CD8-positive, alpha-beta memory T cell (primary cell): ENCODE data around the gene GRIN2A. TPM values are rescaled to one million over a fixed set of nuclear protein-coding genes. Genes with fewer than 3 reads are reported as not detected.

Experiments
- CTCF ChIA-PET: fragments of 350-600 bp; sonication (Branson Sonifier 250); formaldehyde crosslinking; loops from one replicate; lab custom pipeline; 2021; ENCODE audit warnings: antibody characterized with exemption; lab: Charles Lee
- POLR2A ChIA-PET: fragments of 350-600 bp; sonication (Branson Sonifier 250); formaldehyde crosslinking; loops from one replicate; lab custom pipeline; 2021; ENCODE audit warnings: antibody characterized with exemption; lab: Charles Lee
- DNase-seq, 5 donors: peaks; one replicate each; pipeline versions ENCODE4 v3.0.0 to v3.0.0-alpha.2; 2020 to 2022; ENCODE audit warnings: mixed read lengths in 1 of 5
- H3K27ac ChIP-seq: one replicate; pipeline ENCODE4 v1.7.0; 2013; ENCODE audit warnings: low read depth, mild to moderate bottlenecking, low read length, moderate library complexity
- H3K27me3 ChIP-seq: 2 replicates; pipeline ENCODE4 v1.7.0; 2013; ENCODE audit warnings: low read length, mild to moderate bottlenecking; ENCODE audit not compliant: insufficient read depth, poor library complexity, severe bottlenecking
- H3K36me3 ChIP-seq: 2 replicates; pipeline ENCODE4 v1.7.0; 2013; ENCODE audit warnings: mild to moderate bottlenecking, low read length, moderate library complexity; ENCODE audit not compliant: insufficient read depth
- H3K4me1 ChIP-seq: 2 replicates; pipeline ENCODE4 v1.7.0; 2013; ENCODE audit warnings: mild to moderate bottlenecking, low read length, moderate library complexity; ENCODE audit not compliant: insufficient read depth
- H3K4me3 ChIP-seq: 2 replicates; pipeline ENCODE4 v1.7.0; 2013; ENCODE audit warnings: mild to moderate bottlenecking, low read length
- H3K9me3 ChIP-seq: 2 replicates; pipeline ENCODE4 v1.7.0; 2013; ENCODE audit warnings: mild to moderate bottlenecking, low read length
- H3K27ac Mint-ChIP-seq, 8 donors: one replicate each; pipeline ENCODE4 v1.8.0; 2020 to 2021; ENCODE audit warnings: mixed read lengths in 8 of 8, mild to moderate bottlenecking in 6 of 8, inconsistent platforms in 3 of 8, moderate library complexity in 3 of 8
- H3K27me3 Mint-ChIP-seq, 2 donors: one replicate each; pipeline ENCODE4 v1.8.0; 2020 to 2021; ENCODE audit warnings: mixed read lengths in 2 of 2, mild to moderate bottlenecking in 1 of 2, moderate library complexity in 1 of 2
- H3K36me3 Mint-ChIP-seq, 3 donors: one replicate each; pipeline ENCODE4 v1.8.0; 2020 to 2021; ENCODE audit warnings: mixed read lengths in 3 of 3, inconsistent platforms in 1 of 3, mild to moderate bottlenecking in 1 of 3
- H3K4me1 Mint-ChIP-seq, 3 donors: one replicate each; pipeline ENCODE4 v1.8.0; 2020 to 2021; ENCODE audit warnings: mixed read lengths in 3 of 3, inconsistent platforms in 1 of 3, mild to moderate bottlenecking in 1 of 3
- H3K4me3 Mint-ChIP-seq, 7 donors: one replicate each; pipeline ENCODE4 v1.8.0; 2020 to 2021; ENCODE audit warnings: mixed read lengths in 7 of 7, mild to moderate bottlenecking in 6 of 7, moderate library complexity in 4 of 7, inconsistent platforms in 2 of 7
- H3K9me3 Mint-ChIP-seq, 5 donors: one replicate each; pipeline ENCODE4 v1.8.0; 2020 to 2022; ENCODE audit warnings: mixed read lengths in 5 of 5, mild to moderate bottlenecking in 3 of 5, moderate library complexity in 2 of 5, inconsistent platforms in 1 of 5
- polyA plus RNA-seq: library from polyadenylated mRNA; unstranded; fragments of 300-500 nt; fragmentation: Illumina TruSeq; gene quantifications from one replicate; pipeline ENCODE4 v1.2.3, GENCODE V29; 2021
- total RNA-seq, 2 experiments: library from RNA; stranded (reverse); gene quantifications; one replicate each; pipeline ENCODE4 v1.2.3, GENCODE V29; 2021

Gene GRIN2A
- total and polyA plus RNA-seq, 3 experiments from 2014 or later: not detected

DNA sequence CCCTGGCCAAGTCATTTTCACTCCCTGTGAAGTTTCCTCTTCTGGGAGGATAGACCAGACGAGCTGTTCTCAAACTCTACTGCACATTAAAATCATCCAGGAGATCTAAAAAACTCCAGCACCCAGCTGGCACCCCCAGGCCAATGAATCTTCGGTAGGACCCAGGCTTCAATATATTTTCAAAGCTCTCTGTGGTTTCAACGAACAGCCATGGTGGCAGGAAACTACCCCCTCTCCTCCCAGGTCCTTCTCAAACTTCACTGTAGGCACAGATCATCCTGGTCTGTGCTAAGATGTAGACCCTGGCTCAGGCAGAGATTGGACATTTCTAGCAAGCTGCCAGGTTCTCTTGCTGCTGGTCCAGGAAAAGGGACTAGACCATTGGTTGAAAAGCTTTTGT lies 38.7 kb upstream of the GRIN2A start:
- Mint-ChIP-seq H3K27ac (no peak overlapping the region), H3K27me3 (peaks cover 13 to 19% of the 10 kb centered on the region in 2 donors), H3K4me3 (no peak overlapping the region), H3K9me3 (no peaks in the 10 kb centered on the region), H3K36me3 (peaks cover 0 to 4% (median 0%) of the 10 kb centered on the region in 3 donors), H3K4me1 (no peaks in the 10 kb centered on the region)
- H3K4me1 ChIP-seq: no peaks in the 10 kb centered on the region
- no peaks in the 10 kb centered on the region for H3K9me3 ChIP-seq
- DNase-seq: no peak
- ChIA-PET CTCF (no interaction called here), POLR2A (no interaction called here)
- no peak overlapping the region for H3K27ac ChIP-seq
- H3K27me3 ChIP-seq: no peaks in the 10 kb centered on the region
- H3K36me3 ChIP-seq: no peaks in the 10 kb centered on the region
- H3K4me3 ChIP-seq: no peak overlapping the region

DNA sequence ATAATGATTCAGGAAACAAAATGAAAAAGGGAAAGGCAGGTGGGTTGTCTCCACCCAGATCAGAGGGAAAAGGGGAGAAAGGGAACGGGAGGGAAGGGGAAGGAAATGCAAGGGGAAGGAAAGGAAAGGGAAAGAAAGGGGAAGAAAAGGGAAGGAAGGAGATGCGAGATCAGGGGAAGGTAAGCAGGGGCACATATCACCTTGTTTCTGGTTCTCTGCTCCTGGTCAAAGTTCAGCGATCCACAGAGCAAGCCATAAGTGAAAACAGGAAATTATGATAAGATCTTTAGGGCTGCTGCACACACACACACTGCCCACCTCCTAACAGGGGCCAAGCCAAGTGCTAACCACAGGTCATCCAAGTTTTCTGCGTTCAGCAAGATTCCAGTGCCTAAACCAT lies 37.5 kb upstream of the GRIN2A start:
- Histone ChIP-seq H3K4me3 (no peak overlapping the region), H3K4me1 (no peaks in the 10 kb centered on the region), H3K9me3 (no peaks in the 10 kb centered on the region), H3K27ac (no peak overlapping the region), H3K36me3 (no peaks in the 10 kb centered on the region), H3K27me3 (no peaks in the 10 kb centered on the region)
- Mint-ChIP-seq H3K27ac (no peak overlapping the region), H3K4me1 (no peaks in the 10 kb centered on the region), H3K27me3 (peaks cover 11 to 12% of the 10 kb centered on the region in 2 donors), H3K36me3 (peaks cover 0 to 2% (median 0%) of the 10 kb centered on the region in 3 donors), H3K4me3 (no peak overlapping the region), H3K9me3 (peaks cover 0 to 2% (median 0%) of the 10 kb centered on the region in 5 donors)
- ChIA-PET POLR2A (no interaction called here), CTCF (no interaction called here)
- DNase-seq: no peak

DNA sequence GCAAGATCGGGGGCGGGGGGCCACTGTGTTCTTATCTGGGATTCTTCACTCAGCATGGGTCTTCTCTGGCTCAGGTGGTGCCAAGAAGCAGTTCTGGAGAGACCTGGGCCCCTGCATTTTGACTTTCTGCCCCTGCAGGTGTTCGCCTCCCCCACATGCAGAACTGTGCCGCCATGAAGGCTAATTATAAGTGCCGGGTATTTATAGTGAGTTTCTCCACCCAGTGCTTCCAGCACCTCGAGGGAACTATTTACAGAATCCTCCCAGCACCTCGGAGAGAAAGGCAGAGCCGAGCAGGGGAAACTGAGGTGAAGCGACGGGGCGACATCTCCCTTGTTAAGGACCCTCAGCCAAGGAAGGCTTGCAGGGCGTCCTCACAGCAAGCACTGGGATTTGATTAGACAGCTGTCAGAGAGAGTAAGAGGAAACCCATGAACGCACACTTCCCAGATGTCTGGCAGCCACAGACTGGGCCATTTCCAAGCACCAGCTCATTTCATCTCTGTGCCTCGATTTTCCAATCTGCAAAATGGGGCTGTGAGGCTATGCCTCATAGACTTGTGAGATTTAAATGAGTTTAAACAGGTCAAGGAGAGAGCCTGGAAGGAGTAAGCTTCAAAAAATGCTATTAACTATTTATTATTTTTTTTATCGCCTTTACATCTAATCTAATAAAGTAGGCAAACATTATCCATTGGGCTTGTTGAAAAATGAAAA lies 36.4 kb upstream of the GRIN2A start:
- peaks cover 0 to 2% (median 0%) of the 10 kb centered on the region in 5 donors for H3K9me3 Mint-ChIP-seq
- H3K27ac Mint-ChIP-seq: no peak overlapping the region
- POLR2A ChIA-PET: no interaction called here
- no peaks in the 10 kb centered on the region for H3K36me3 ChIP-seq
- no peaks in the 10 kb centered on the region for H3K9me3 ChIP-seq
- H3K4me3 Mint-ChIP-seq: no peak overlapping the region
- no peak overlapping the region for H3K4me3 ChIP-seq
- H3K27me3 Mint-ChIP-seq: peaks cover 9 to 10% of the 10 kb centered on the region in 2 donors
- no peaks in the 10 kb centered on the region for H3K4me1 Mint-ChIP-seq
- CTCF ChIA-PET: no interaction called here
- no peaks in the 10 kb centered on the region for H3K27me3 ChIP-seq
- H3K36me3 Mint-ChIP-seq: no peaks in the 10 kb centered on the region
- no peak overlapping the region for H3K27ac ChIP-seq
- H3K4me1 ChIP-seq: no peaks in the 10 kb centered on the region
- DNase-seq: no peak

DNA sequence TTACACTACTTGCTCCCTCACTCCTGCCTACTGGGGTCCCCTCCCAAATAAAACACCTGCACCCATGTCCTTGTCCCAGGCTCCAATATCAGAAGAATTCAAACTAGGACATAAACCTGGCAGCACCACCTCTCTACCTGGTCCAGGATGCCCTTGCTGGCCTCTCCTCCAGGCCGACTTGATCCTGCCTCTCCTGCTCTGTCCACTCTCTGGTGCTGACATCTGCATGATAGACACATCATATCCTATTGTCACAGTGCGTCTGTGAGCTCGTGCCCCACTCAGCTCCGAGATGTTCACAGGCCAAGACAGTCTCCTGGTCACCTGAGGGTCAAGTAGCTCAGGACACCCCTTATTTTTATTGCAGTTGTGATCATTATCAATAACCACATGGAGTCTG lies 31.5 kb upstream of the GRIN2A start:
- Mint-ChIP-seq H3K9me3 (peaks cover 0 to 5% (median 0%) of the 10 kb centered on the region in 5 donors), H3K27ac (no peak overlapping the region), H3K36me3 (no peaks in the 10 kb centered on the region), H3K4me3 (no peak overlapping the region), H3K27me3 (peaks cover 11 to 24% of the 10 kb centered on the region in 2 donors), H3K4me1 (no peaks in the 10 kb centered on the region)
- ChIA-PET CTCF (no interaction called here), POLR2A (no interaction called here)
- Histone ChIP-seq H3K36me3 (no peaks in the 10 kb centered on the region), H3K4me1 (no peaks in the 10 kb centered on the region), H3K4me3 (no peak overlapping the region), H3K27ac (no peak overlapping the region), H3K27me3 (no peaks in the 10 kb centered on the region), H3K9me3 (no peaks in the 10 kb centered on the region)
- DNase-seq: no peak

DNA sequence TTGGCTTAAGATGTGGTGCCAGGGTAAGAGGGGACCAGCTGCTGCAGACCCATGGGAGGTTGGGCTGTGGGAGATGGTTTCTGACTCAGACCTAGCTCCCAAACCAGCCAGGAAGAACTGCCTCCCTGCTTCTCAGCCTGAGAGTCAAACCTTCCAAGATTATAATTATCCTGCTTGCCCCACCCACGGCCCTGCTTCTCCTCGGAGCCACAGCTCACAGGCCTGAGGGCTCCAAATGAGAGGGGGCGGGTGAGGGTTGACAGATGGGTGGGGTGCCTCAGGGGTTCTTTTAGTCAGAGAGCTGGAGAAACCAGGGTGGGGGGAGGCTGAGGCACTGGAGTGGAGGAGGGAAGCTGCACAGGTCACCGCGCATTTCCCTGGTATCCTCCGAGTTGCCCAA lies 28.7 kb upstream of the GRIN2A start:
- Histone ChIP-seq H3K9me3 (no peaks in the 10 kb centered on the region), H3K36me3 (no peaks in the 10 kb centered on the region), H3K27me3 (no peaks in the 10 kb centered on the region), H3K4me1 (no peaks in the 10 kb centered on the region), H3K27ac (no peak overlapping the region), H3K4me3 (no peak overlapping the region)
- DNase-seq: no peak
- peaks cover 0 to under 1% (median 0%) of the 10 kb centered on the region in 3 donors for H3K36me3 Mint-ChIP-seq
- CTCF ChIA-PET: no interaction called here
- POLR2A ChIA-PET: no interaction called here
- no peaks in the 10 kb centered on the region for H3K4me1 Mint-ChIP-seq
- H3K4me3 Mint-ChIP-seq: no peak overlapping the region
- peaks cover 0 to 6% (median 0%) of the 10 kb centered on the region in 5 donors for H3K9me3 Mint-ChIP-seq
- H3K27me3 Mint-ChIP-seq: peaks cover 12 to 28% of the 10 kb centered on the region in 2 donors
- H3K27ac Mint-ChIP-seq: no peak overlapping the region

DNA sequence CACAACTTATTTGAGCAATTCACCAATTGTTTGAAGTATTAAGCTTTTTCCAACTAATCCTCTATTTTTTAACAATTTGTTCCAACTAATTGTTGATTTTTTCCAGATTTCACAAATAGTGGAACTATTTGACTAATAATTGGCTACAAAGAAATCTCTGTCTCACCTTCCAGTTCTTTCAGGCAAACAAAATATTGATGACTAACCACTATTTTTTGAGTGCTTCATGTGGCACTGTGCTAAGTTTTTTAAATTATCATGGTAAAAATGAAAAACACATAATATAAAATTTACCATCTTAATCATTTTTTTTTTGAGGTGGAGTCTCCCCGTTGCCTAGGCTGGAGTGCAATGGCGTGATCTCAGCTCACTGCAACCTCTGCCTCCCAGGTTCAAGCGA lies 24.6 kb upstream of the GRIN2A start:
- H3K27me3 ChIP-seq: no peaks in the 10 kb centered on the region
- Mint-ChIP-seq H3K4me1 (no peaks in the 10 kb centered on the region), H3K36me3 (peaks cover 0 to 3% (median 0%) of the 10 kb centered on the region in 3 donors), H3K4me3 (no peak overlapping the region), H3K27me3 (peaks cover 15 to 23% of the 10 kb centered on the region in 2 donors), H3K9me3 (peaks cover 0 to 4% (median 4%) of the 10 kb centered on the region in 5 donors), H3K27ac (no peak overlapping the region)
- no peak for DNase-seq
- no peaks in the 10 kb centered on the region for H3K36me3 ChIP-seq
- no peaks in the 10 kb centered on the region for H3K9me3 ChIP-seq
- no peaks in the 10 kb centered on the region for H3K4me1 ChIP-seq
- ChIA-PET CTCF (no interaction called here), POLR2A (no interaction called here)
- H3K27ac ChIP-seq: no peak overlapping the region
- no peak overlapping the region for H3K4me3 ChIP-seq

DNA sequence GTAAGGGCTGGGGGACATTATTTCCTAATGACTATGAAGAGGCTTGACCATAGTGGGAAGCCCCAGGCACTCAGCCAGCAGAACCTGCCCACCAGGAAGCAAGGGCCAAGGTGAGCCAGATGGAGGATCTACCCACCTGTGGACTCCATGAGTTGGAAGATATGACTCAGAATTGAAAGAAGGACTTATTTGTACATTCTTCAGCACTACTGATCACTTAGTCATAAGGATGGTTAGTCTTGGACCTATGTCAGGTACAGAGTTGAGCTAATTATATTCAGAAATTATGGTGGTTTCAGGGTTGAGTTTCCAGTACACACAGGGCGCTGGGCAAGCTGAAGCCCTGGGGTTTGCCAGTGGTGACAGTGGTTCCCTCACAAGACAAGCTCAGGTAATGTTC lies 24.0 kb upstream of the GRIN2A start:
- no peak overlapping the region for H3K27ac Mint-ChIP-seq
- CTCF ChIA-PET: no interaction called here
- H3K27ac ChIP-seq: no peak overlapping the region
- peaks cover 15 to 18% of the 10 kb centered on the region in 2 donors for H3K27me3 Mint-ChIP-seq
- no peaks in the 10 kb centered on the region for H3K4me1 ChIP-seq
- POLR2A ChIA-PET: no interaction called here
- H3K27me3 ChIP-seq: no peaks in the 10 kb centered on the region
- H3K4me3 ChIP-seq: no peak overlapping the region
- peaks cover 0 to 3% (median 0%) of the 10 kb centered on the region in 3 donors for H3K36me3 Mint-ChIP-seq
- H3K9me3 Mint-ChIP-seq: peaks cover 0 to 4% (median 4%) of the 10 kb centered on the region in 5 donors
- no peak overlapping the region for H3K4me3 Mint-ChIP-seq
- DNase-seq: no peak
- no peaks in the 10 kb centered on the region for H3K4me1 Mint-ChIP-seq
- H3K9me3 ChIP-seq: no peaks in the 10 kb centered on the region
- no peaks in the 10 kb centered on the region for H3K36me3 ChIP-seq

DNA sequence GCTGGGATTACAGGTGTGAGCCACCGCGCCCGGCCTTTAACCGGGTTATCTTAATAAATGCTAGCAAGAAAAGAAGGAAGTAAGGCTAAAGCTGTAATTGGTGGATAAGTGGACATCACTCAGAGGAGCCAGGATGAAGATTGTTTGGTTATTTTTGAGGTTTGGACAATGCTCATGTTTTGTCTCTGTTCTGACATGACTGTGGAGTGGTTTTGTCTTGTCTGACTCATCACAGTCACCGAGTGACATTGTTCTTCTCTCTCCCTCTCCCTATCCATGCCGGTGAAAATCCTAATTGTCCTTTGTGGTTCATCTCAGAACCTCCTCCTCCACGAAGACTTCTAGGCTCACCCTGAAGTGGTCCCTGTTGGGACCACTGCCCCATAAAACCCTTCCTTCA lies 23.5 kb upstream of the GRIN2A start:
- POLR2A ChIA-PET: no interaction called here
- CTCF ChIA-PET: no interaction called here
- Mint-ChIP-seq H3K27me3 (peaks cover 13 to 17% of the 10 kb centered on the region in 2 donors), H3K36me3 (peaks cover 0 to 3% (median 0%) of the 10 kb centered on the region in 3 donors), H3K27ac (no peak overlapping the region), H3K4me3 (no peak overlapping the region), H3K4me1 (no peaks in the 10 kb centered on the region), H3K9me3 (peaks cover 0 to 4% (median 4%) of the 10 kb centered on the region in 5 donors)
- Histone ChIP-seq H3K27ac (no peak overlapping the region), H3K36me3 (no peaks in the 10 kb centered on the region), H3K9me3 (no peaks in the 10 kb centered on the region), H3K27me3 (no peaks in the 10 kb centered on the region), H3K4me3 (no peak overlapping the region), H3K4me1 (no peaks in the 10 kb centered on the region)
- DNase-seq: no peak
